Measurements from ENCODE around the gene TVP23A. TPM values are rescaled to one million over a fixed set of nuclear protein-coding genes. Genes with fewer than 3 reads are reported as not detected.
"Not testable (repeated sequence)": the region's sequence is repeated elsewhere in the genome, so short reads cannot be mapped to it uniquely, and the experiment has no call there.

The TVP23A gene
- total RNA-seq, 4 donors from 2014 or later = 0.13 to 0.45 TPM; not detected in 2

DNA sequence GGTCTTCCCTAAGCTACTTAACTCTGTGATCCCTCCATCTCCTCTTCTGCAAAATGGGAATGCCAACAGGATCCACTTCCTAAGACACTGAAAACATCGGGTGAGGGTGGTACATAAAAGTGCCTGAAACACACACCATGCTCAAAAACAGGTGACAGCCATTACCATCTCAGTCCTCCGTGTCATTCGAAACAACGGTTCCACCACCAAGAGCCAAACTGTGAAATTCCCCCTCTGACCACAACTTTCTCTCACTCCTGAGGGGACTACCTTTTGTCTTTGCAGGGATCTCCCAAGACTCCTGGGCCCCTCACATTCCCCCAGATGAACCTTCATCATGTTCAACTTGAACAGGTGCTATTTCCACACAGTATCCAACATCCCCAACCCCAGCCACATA is 38.0 kb downstream of the TVP23A start:
- H3K9me3 ChIP-seq = no peaks in the 10 kb centered on the region
- H3K4me3 ChIP-seq (replicated peaks in 1 of 3) = no peak overlapping the region
- H3K36me3 ChIP-seq = no peaks in the 10 kb centered on the region
- TF ChIP-seq, protein P1, sequence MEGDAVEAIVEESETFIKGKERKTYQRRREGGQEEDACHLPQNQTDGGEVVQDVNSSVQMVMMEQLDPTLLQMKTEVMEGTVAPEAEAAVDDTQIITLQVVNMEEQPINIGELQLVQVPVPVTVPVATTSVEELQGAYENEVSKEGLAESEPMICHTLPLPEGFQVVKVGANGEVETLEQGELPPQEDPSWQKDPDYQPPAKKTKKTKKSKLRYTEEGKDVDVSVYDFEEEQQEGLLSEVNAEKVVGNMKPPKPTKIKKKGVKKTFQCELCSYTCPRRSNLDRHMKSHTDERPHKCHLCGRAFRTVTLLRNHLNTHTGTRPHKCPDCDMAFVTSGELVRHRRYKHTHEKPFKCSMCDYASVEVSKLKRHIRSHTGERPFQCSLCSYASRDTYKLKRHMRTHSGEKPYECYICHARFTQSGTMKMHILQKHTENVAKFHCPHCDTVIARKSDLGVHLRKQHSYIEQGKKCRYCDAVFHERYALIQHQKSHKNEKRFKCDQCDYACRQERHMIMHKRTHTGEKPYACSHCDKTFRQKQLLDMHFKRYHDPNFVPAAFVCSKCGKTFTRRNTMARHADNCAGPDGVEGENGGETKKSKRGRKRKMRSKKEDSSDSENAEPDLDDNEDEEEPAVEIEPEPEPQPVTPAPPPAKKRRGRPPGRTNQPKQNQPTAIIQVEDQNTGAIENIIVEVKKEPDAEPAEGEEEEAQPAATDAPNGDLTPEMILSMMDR (IDR thresholded peaks at IDR 0.05) = no peak
- no peak for TF ChIP-seq POLR2A (IDR thresholded peaks at IDR 0.05)
- H3K27me3 ChIP-seq = no peaks in the 10 kb centered on the region
- no peaks in the 10 kb centered on the region for H3K4me1 ChIP-seq
- DNase-seq = no peak
- intact Hi-C loops (cut with DNase I) = no loop called here
- no peak overlapping the region for H3K27ac ChIP-seq
- 93 to 94% methylated on average over 4 of the region's 4 CpGs for WGBS, 2 donors

DNA sequence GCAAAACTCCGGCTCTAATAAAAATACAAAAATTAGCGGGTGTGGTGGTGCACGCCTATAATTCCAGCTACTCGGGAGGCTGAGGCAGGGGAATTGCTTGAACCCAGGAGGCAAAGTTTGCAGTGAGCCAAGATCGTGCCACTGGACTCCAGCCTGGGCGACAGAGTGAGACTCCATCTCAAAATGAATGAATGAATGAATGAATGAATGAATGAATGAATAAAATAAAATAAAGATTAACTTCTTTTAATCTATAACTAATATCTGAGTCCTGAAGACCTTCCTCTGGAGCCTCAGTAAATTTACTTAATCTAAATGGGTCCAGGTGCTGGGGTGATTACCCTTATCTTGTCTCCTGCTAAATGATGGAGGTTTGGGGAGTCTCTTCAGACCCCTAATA is 38.7 kb downstream of the TVP23A start:
- DNase-seq; H3K27me3 ChIP-seq; H3K27ac ChIP-seq; H3K9me3 ChIP-seq; intact Hi-C loops (cut with DNase I); H3K4me1 ChIP-seq; H3K36me3 ChIP-seq; H3K4me3 ChIP-seq (replicated peaks in 1 of 3): not testable (repeated sequence)
- WGBS, 2 donors = 94 to 96% methylated on average over 6 of the region's 6 CpGs

DNA sequence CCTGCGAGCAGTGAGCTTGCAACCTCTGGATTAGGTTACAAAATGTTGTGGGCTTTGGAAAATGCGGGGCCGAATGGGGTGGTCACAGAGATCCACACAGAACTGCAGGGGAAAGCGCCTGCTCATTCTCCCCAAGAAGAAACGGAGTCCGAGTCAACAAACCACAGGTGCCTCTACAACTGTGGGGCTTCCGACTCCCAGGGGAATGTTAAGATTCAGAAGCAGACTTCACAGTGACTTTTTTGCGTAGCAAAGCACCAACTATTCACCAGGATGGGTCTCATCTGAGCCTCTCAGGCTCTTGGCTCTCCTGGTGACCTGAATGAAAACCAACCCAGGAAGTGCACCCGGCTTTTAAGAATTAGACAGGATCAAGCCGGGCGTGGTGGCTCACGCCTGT is 41.2 kb downstream of the TVP23A start:
- TF ChIP-seq POLR2A (IDR thresholded peaks at IDR 0.05) = no peak
- TF ChIP-seq, protein P1 (IDR thresholded peaks at IDR 0.05) = no peak
- no peaks in the 10 kb centered on the region for H3K27me3 ChIP-seq
- intact Hi-C loops (cut with DNase I) = no loop called here
- no peak overlapping the region for H3K27ac ChIP-seq
- no peak for DNase-seq
- 95 to 96% methylated on average over 9 to 11 of the region's 12 CpGs for WGBS, 2 donors
- H3K9me3 ChIP-seq = no peaks in the 10 kb centered on the region
- no peak overlapping the region for H3K4me3 ChIP-seq (replicated peaks in 1 of 3)
- H3K4me1 ChIP-seq = peaks cover 0 to 4% of the 10 kb centered on the region in 2 donors
- no peaks in the 10 kb centered on the region for H3K36me3 ChIP-seq

DNA sequence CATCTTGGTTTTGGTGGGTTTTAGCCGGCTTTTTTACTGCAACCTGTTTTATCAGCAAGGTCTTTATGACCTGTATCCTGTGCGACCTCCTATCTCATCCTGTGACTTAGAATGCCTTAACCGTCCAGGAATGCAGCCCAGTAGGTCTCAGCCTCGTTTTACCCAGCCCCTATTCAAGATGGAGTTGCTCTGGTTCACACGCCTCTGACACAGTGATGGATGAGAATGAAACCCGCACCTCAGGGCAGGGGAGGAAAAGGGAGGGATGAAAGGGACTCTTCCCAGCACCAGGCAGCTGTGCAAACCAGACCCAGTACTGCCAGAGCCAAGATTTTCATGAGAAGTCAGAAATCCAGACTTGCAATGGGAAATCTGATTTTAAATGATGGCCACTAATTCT is 41.7 kb downstream of the TVP23A start:
- DNase-seq; H3K9me3 ChIP-seq; H3K27ac ChIP-seq; H3K4me1 ChIP-seq; H3K36me3 ChIP-seq; intact Hi-C loops (cut with DNase I); H3K4me3 ChIP-seq (replicated peaks in 1 of 3); H3K27me3 ChIP-seq: not testable (repeated sequence)
- WGBS, 2 donors = 79 to 85% methylated on average over 6 of the region's 6 CpGs

DNA sequence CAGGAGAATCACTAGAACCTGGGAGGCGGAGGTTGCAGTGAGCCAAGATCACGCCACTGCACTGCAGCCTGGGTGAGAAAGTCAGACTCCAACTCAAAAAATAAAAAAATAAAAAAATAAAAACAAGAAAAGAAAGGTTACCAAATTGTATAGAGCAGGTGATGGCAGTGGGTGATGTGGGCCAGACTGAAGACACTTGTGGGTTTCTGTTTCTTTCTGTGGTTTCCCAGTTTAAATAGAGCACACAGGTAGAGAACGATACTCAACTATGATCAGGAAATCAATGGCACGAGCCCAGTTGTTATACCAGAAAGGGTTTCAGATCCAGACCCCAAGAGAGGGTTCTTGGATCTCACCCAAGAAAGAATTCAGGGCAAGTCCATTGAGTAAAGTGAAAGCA is 42.3 kb downstream of the TVP23A start:
- Histone ChIP-seq H3K27me3 (no peaks in the 10 kb centered on the region), H3K9me3 (no peaks in the 10 kb centered on the region), H3K4me1 (peaks cover 0 to 4% of the 10 kb centered on the region in 2 donors), H3K4me3 (replicated peaks in 1 of 3) (no peak overlapping the region), H3K36me3 (no peaks in the 10 kb centered on the region), H3K27ac (no peak overlapping the region)
- DNase-seq = no peak
- 72 to 79% methylated on average over 4 of the region's 4 CpGs for WGBS, 2 donors
- intact Hi-C loops (cut with DNase I) = no loop called here
- no peak for TF ChIP-seq POLR2A (IDR thresholded peaks at IDR 0.05)
- TF ChIP-seq, protein P1 (IDR thresholded peaks at IDR 0.05) = no peak

DNA sequence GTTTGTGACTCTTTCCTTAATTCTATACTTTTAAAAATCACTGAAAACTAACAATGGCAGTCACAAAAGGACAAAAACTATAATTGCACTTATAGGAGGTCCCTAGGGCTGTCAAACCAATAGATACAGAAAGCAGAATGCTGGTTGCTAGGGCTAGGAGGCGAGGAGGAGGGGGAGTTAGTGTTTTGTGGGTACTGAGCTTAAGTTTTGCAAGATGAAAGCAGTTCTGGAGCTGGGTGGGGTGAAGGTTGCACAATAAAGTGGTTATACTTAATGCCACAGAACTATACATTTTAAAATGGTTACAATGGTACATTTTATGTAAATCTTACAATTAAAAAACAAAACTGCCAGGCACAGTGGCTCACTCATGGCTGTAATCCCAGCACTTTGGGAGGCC is 47.7 kb downstream of the TVP23A start:
- intact Hi-C loops (cut with DNase I) = no loop called here
- Histone ChIP-seq H3K27me3 (no peaks in the 10 kb centered on the region), H3K4me1 (peaks cover 0 to 4% of the 10 kb centered on the region in 2 donors), H3K27ac (no peak overlapping the region), H3K9me3 (no peaks in the 10 kb centered on the region), H3K4me3 (replicated peaks in 1 of 3) (no peak overlapping the region), H3K36me3 (peaks cover 0 to 9% of the 10 kb centered on the region in 2 donors)
- DNase-seq = no peak
- 91 to 94% methylated on average over 1 of the region's 1 CpG for WGBS, 2 donors
- TF ChIP-seq, protein P1 (IDR thresholded peaks at IDR 0.05) = no peak
- no peak for TF ChIP-seq POLR2A (IDR thresholded peaks at IDR 0.05)
